GM13976 (cell line): ENCODE measurements around the gene RPH3AL.

Source experiments
- DNase-seq: peaks from one replicate; pipeline ENCODE4 v3.0.0; 2012; ENCODE audit warnings: low spot score
- CTCF ChIP-seq: IDR thresholded peaks from 2 replicates; pipeline ENCODE4 v1.5.1; 2012; ENCODE audit warnings: borderline replicate concordance, mild to moderate bottlenecking; ENCODE audit not compliant: insufficient read depth; ENCODE audit errors: extremely low read depth, missing control alignments, control extremely low read depth
- in situ Hi-C: fragments of 300-500 bp; cut with MboI; formaldehyde crosslinking; loops from one replicate; pipeline ENCODE4 v1.12.0; 2022; ENCODE audit warnings: low sequenced_read_pairs, mixed read lengths, inconsistent platforms; ENCODE audit not compliant: unreplicated experiment

RPH3AL gene

GRCh38 chr17:306116-306515, 46.5 kb downstream of the RPH3AL start:
- in situ Hi-C loops: no loop called here
- DNase-seq: no peak
- TF ChIP-seq CTCF: no peak

- no peak for DNase-seq
- in situ Hi-C loops: no loop called here
- no peak for TF ChIP-seq CTCF
These were observed 47.3 kb downstream of the RPH3AL start for GRCh38 chr17:305090-305976.

- DNase-seq: no peak
- in situ Hi-C loops: no loop called here
- no peak for TF ChIP-seq CTCF
These were observed 48.1 kb downstream of the RPH3AL start for GRCh38 chr17:304461-304860.

GRCh38 chr17:303168-303567, 49.4 kb downstream of the RPH3AL start:
- no peak for TF ChIP-seq CTCF
- no peak for DNase-seq
- in situ Hi-C loops: no loop called here

- no peak for DNase-seq
- TF ChIP-seq CTCF: no peak
- in situ Hi-C loops: no loop called here
These were observed 50.3 kb downstream of the RPH3AL start for GRCh38 chr17:302300-302698.

GRCh38 chr17:301681-302299, 50.8 kb downstream of the RPH3AL start:
- TF ChIP-seq CTCF: no peak

More at GRCh38 chr17:301681-302299, 50.8 kb downstream of the RPH3AL start:
- no peak for DNase-seq
- in situ Hi-C loops: no loop called here
